Testis (tissue), 3 donors: ENCODE data around the gene BIK. TPM values are rescaled to one million over a fixed set of nuclear protein-coding genes. Genes with fewer than 3 reads are reported as not detected.

Experiments used
- DNase-seq: peaks from one replicate; pipeline ENCODE4 v3.0.0-alpha.2; 2019
- H3K27ac ChIP-seq, 2 donors: fragments of 200-600 bp; sonication (generic); one replicate each; pipeline ENCODE4 v1.5.1; 2019
- H3K27me3 ChIP-seq: fragments of 200-600 bp; sonication (generic); one replicate; pipeline ENCODE4 v1.5.1; 2019
- H3K36me3 ChIP-seq: fragments of 200-600 bp; sonication (generic); one replicate; pipeline ENCODE4 v1.5.1; 2017; ENCODE audit warnings: low read depth; ENCODE audit errors: missing control alignments
- H3K4me1 ChIP-seq: fragments of 200-600 bp; sonication (generic); one replicate; pipeline ENCODE4 v1.5.1; 2019
- H3K4me3 ChIP-seq, 2 donors: fragments of 200-600 bp; sonication (generic); one replicate each; pipeline ENCODE4 v1.5.1; 2017 to 2019
- H3K9me3 ChIP-seq: fragments of 200-600 bp; sonication (generic); one replicate; pipeline ENCODE4 v1.5.1; 2017
- CTCF ChIP-seq, 3 experiments: fragments of 450-650 bp in 2 of 3; fragments of 200-600 bp in 1 of 3; sonication (generic) in 1 of 3; IDR thresholded peaks; one replicate each; pipeline ENCODE4 v1.5.1; 2016 to 2019; ENCODE audit warnings: antibody characterized with exemption in 3 of 3, mild to moderate bottlenecking in 2 of 3, moderate library complexity in 1 of 3
- POLR2A ChIP-seq: fragments of 450-650 bp; IDR thresholded peaks from one replicate; pipeline ENCODE4 v1.6.1; 2017; ENCODE audit warnings: antibody characterized with exemption, mild to moderate bottlenecking, moderate library complexity
- WGBS, 2 donors: methylation state at CpG; one replicate each; pipeline ENCODE4 v1.1.5; 2018; 5-methylcytosine and 5-hydroxymethylcytosine counted together
- intact Hi-C: fragments of 100-400 bp; cut with DNase I; formaldehyde crosslinking; loops from one replicate; pipeline ENCODE4 v1.15.1; 2023; ENCODE audit warnings: low total_unique reads
- polyA plus RNA-seq: library from polyadenylated mRNA; stranded (reverse); fragments of 350-450 nt; fragmentation: Illumina TruSeq; extraction: RNeasy Lipid Tissue Mini Kit (QIAGEN cat#74804); gene quantifications from one replicate; pipeline ENCODE4 v1.2.3, GENCODE V29; 2014; ENCODE audit warnings: low read depth, low replicate concordance; ENCODE audit not compliant: insufficient read depth
- total RNA-seq, 2 donors: library from RNA; depleted of rRNA; stranded (reverse); fragments of >200 nt; gene quantifications; one replicate each; pipeline ENCODE4 v1.2.3, GENCODE V29; 2016

BIK gene
- total and polyA plus RNA-seq, 3 donors from 2014 or later = 2.5 to 9.6 (median 7.2) TPM

GRCh38 chr22:43109511-43109910 lies 1.0 kb upstream of the BIK start:
- WGBS, 2 donors = 49 to 50% methylated on average over 5 of the region's 5 CpGs
- no peaks in the 10 kb centered on the region for H3K27me3 ChIP-seq
- H3K9me3 ChIP-seq = no peaks in the 10 kb centered on the region
- DNase-seq = no peak
- intact Hi-C loops = no loop called here
- H3K36me3 ChIP-seq = no peaks in the 10 kb centered on the region
- peak overlapping the region in 1 of 2 donors; percentile 59 for H3K4me3 ChIP-seq
- no peak overlapping the region for H3K27ac ChIP-seq
- TF ChIP-seq POLR2A (no peak), CTCF (IDR thresholded peaks at IDR 0.05) (no peak)
- peaks cover 5% of the 10 kb centered on the region for H3K4me1 ChIP-seq

- H3K9me3 ChIP-seq = no peaks in the 10 kb centered on the region
- TF ChIP-seq CTCF (IDR thresholded peaks at IDR 0.05) (no peak), POLR2A (no peak)
- no peak for DNase-seq
- peak overlapping the region; percentile 57 to 59 for H3K4me3 ChIP-seq
- no peaks in the 10 kb centered on the region for H3K27me3 ChIP-seq
- peaks cover 5% of the 10 kb centered on the region for H3K4me1 ChIP-seq
- intact Hi-C loops = no loop called here
- no peaks in the 10 kb centered on the region for H3K36me3 ChIP-seq
- no peak overlapping the region for H3K27ac ChIP-seq
- 1 to 11% methylated on average over 11 to 23 of the region's 32 CpGs for WGBS, 2 donors
Measured at GRCh38 chr22:43109921-43110443, 568 bp upstream of the BIK start.

GRCh38 chr22:43110927-43111623 lies 525 bp downstream of the BIK start:
- no peak overlapping the region for H3K27ac ChIP-seq
- H3K9me3 ChIP-seq = no peaks in the 10 kb centered on the region
- 3 to 20% methylated on average over 3 to 77 of the region's 86 CpGs for WGBS, 2 donors
- intact Hi-C loops = no loop called here
- H3K4me3 ChIP-seq = peak overlapping the region; percentile 57 to 59
- no peaks in the 10 kb centered on the region for H3K27me3 ChIP-seq
- peaks cover 5% of the 10 kb centered on the region for H3K4me1 ChIP-seq
- TF ChIP-seq POLR2A (no peak), CTCF (IDR thresholded peaks at IDR 0.05) (no peak)
- peak; percentile 25 for DNase-seq
- H3K36me3 ChIP-seq = no peaks in the 10 kb centered on the region

- Histone ChIP-seq H3K27me3 (no peaks in the 10 kb centered on the region), H3K9me3 (no peaks in the 10 kb centered on the region), H3K36me3 (no peaks in the 10 kb centered on the region), H3K4me1 (peaks cover 5% of the 10 kb centered on the region), H3K4me3 (no peak overlapping the region), H3K27ac (no peak overlapping the region)
- intact Hi-C loops = no loop called here
- WGBS, 2 donors = 65 to 81% methylated on average over 13 of the region's 13 CpGs
- DNase-seq = no peak
- TF ChIP-seq POLR2A (no peak), CTCF (IDR thresholded peaks at IDR 0.05) (no peak)
Measured at GRCh38 chr22:43113526-43114251, 3.1 kb downstream of the BIK start.
